Motor neuron (in vitro differentiated cells): ENCODE measurements around the gene LYZL1. TPM values are rescaled to one million over a fixed set of nuclear protein-coding genes. Genes with fewer than 3 reads are reported as not detected.
A peak's percentile ranks its signal among the peaks of the same experiment; 100 is the strongest.
"Not testable (repeated sequence)": the region's sequence is repeated elsewhere in the genome, so short reads cannot be mapped to it uniquely, and the experiment has no call there.

Source experiments
- ATAC-seq, 8 experiments: fragments of 200-7000 bp; cut with Tn5 transposase; replicated peaks in 6 of 8; 2 replicates each; pipeline ENCODE4 v1.8.0; 2021; ENCODE audit warnings: mild to moderate bottlenecking in 8 of 8, moderate library complexity in 8 of 8
- H3K27ac ChIP-seq, 2 donors: fragments of 250-450 bp; sonication (Bioruptor Pico); 2 replicates each; pipeline ENCODE4 v1.9.0; 2021; ENCODE audit warnings: antibody characterized with exemption in 2 of 2, mild to moderate bottlenecking in 2 of 2, moderate library complexity in 1 of 2
- H3K4me1 ChIP-seq, 2 donors: fragments of 250-450 bp; sonication (Bioruptor Pico); replicated peaks in 1 of 2; 2 replicates each; pipeline ENCODE4 v1.6.1; 2021; ENCODE audit warnings: antibody characterized with exemption in 2 of 2, mild to moderate bottlenecking in 2 of 2, moderate library complexity in 1 of 2
- H3K4me3 ChIP-seq, 5 donors: fragments of 250-450 bp; sonication (Bioruptor Pico); 2 replicates each; pipeline ENCODE4 v1.9.0; 2021; ENCODE audit warnings: antibody characterized with exemption in 5 of 5, mild to moderate bottlenecking in 5 of 5, moderate library complexity in 4 of 5
- WGBS, 10 experiments: fragments of 450-650 bp; shearing (Covaris generic); methylation state at CpG; one replicate each; pipeline ENCODE4 v1.0.0; 2022; 5-methylcytosine and 5-hydroxymethylcytosine counted together
- in situ Hi-C, 9 experiments: fragments of 400-800 bp; cut with MboI; loops; one replicate each; pipeline ENCODE4 v1.15.0; 2021; ENCODE audit warnings: low sequenced_read_pairs in 9 of 9, low pct_unique_long_range_greater_than_20kb in 2 of 9; ENCODE audit not compliant: unreplicated experiment in 9 of 9
- total RNA-seq, 8 experiments: library from RNA; unstranded; fragments of 300-600 nt; gene quantifications; 2 replicates each; pipeline versions ENCODE4 v1.2.3 to v1.2.4, GENCODE V29; 2022

Gene LYZL1
- total RNA-seq, 8 experiments from 2014 or later: not detected

GRCh38 chr10:29297678-29298077 lies 8.8 kb downstream of the LYZL1 start:
- Histone ChIP-seq H3K27ac (no peak overlapping the region), H3K4me3 (no peak overlapping the region), H3K4me1 (no peaks in the 10 kb centered on the region)
- in situ Hi-C loops: no loop called here
- no peak for ATAC-seq
- 0 to 45% (median 13%) methylated on average over 1 of the region's 1 CpG; no CpG with 5 or more reads in 3 of the 10 experiments for WGBS, 10 experiments

- H3K4me1 ChIP-seq: peaks cover 0 to 6% of the 10 kb centered on the region in 2 donors
- no peak overlapping the region for H3K27ac ChIP-seq
- in situ Hi-C loops: loop anchor here (10.0 to 25.0 kb wide), 4 partner anchors 67 to 664 kb away; no protein-coding TSS in a partner anchor
- 33 to 100% (median 93%) methylated on average over 1 of the region's 1 CpG; no CpG with 5 or more reads in 4 of the 10 experiments for WGBS, 10 experiments
- no peak for ATAC-seq
- no peak overlapping the region for H3K4me3 ChIP-seq
These were observed 12.6 kb downstream of the LYZL1 start for GRCh38 chr10:29301359-29301910.

GRCh38 chr10:29302499-29302898 lies 13.6 kb downstream of the LYZL1 start:
- WGBS, 10 experiments: 81 to 100% (median 89%) methylated on average over 1 to 9 of the region's 10 CpGs; no CpG with 5 or more reads in 2 of the 10 experiments
- Histone ChIP-seq H3K27ac (no peak overlapping the region), H3K4me1 (peaks cover 0 to 6% of the 10 kb centered on the region in 2 donors), H3K4me3 (no peak overlapping the region)
- in situ Hi-C loops: loop anchor here (10.0 to 25.0 kb wide), 4 partner anchors 68 to 665 kb away; no protein-coding TSS in a partner anchor
- ATAC-seq: no peak

- H3K27ac ChIP-seq: no peak overlapping the region
- WGBS, 10 experiments: 0 to 43% (median 7%) methylated on average over 1 to 6 of the region's 6 CpGs; no CpG with 5 or more reads in 1 of the 10 experiments
- peaks cover 0 to 6% of the 10 kb centered on the region in 2 donors for H3K4me1 ChIP-seq
- H3K4me3 ChIP-seq: no peak overlapping the region
- ATAC-seq: peak; percentile 85 to 97 (median 91)
- in situ Hi-C loops: loop anchor here (10.0 to 25.0 kb wide), 4 partner anchors 70 to 667 kb away; no protein-coding TSS in a partner anchor
These were observed 15.6 kb downstream of the LYZL1 start for GRCh38 chr10:29304264-29304994.

- ATAC-seq: no peak
- no peak overlapping the region for H3K27ac ChIP-seq
- in situ Hi-C loops: loop anchor here (10.0 to 25.0 kb wide), 4 partner anchors 70 to 668 kb away; no protein-coding TSS in a partner anchor
These were observed 16.1 kb downstream of the LYZL1 start for GRCh38 chr10:29304995-29305335.

GRCh38 chr10:29306688-29307087 lies 17.8 kb downstream of the LYZL1 start:
- in situ Hi-C loops: loop anchor here (10.0 to 25.0 kb wide), 4 partner anchors 72 to 669 kb away; no protein-coding TSS in a partner anchor
- WGBS, 10 experiments: 20 to 100% (median 71%) methylated on average over 1 to 2 of the region's 3 CpGs; no CpG with 5 or more reads in 3 of the 10 experiments
- H3K27ac ChIP-seq: no peak overlapping the region
- ATAC-seq: no peak
- peaks cover 0 to 6% of the 10 kb centered on the region in 2 donors for H3K4me1 ChIP-seq
- no peak overlapping the region for H3K4me3 ChIP-seq

More at GRCh38 chr10:29304995-29305335, 16.1 kb downstream of the LYZL1 start:
- H3K4me1 ChIP-seq: peaks cover 0 to 6% of the 10 kb centered on the region in 2 donors
- H3K4me3 ChIP-seq: no peak overlapping the region
- WGBS, 10 experiments: 0 to 100% (median 41%) methylated on average over 1 to 2 of the region's 2 CpGs; no CpG with 5 or more reads in 4 of the 10 experiments

- ATAC-seq, H3K4me3 ChIP-seq, H3K27ac ChIP-seq, H3K4me1 ChIP-seq: not testable (repeated sequence)
- WGBS, 10 experiments: 72 to 100% (median 90%) methylated on average over 2 to 6 of the region's 11 CpGs; no CpG with 5 or more reads in 5 of the 10 experiments
- in situ Hi-C loops: loop anchor here (10.0 to 25.0 kb wide), 4 partner anchors 73 to 671 kb away; no protein-coding TSS in a partner anchor
These were observed 19.3 kb downstream of the LYZL1 start for GRCh38 chr10:29308142-29308541.

- H3K27ac ChIP-seq: no peak overlapping the region
- in situ Hi-C loops: loop anchor here (10.0 to 25.0 kb wide), 4 partner anchors 75 to 672 kb away; no protein-coding TSS in a partner anchor
- WGBS, 10 experiments: 50 to 100% (median 72%) methylated on average over 1 to 3 of the region's 3 CpGs; no CpG with 5 or more reads in 1 of the 10 experiments
- H3K4me3 ChIP-seq: no peak overlapping the region
- peaks cover 0 to 2% of the 10 kb centered on the region in 2 donors for H3K4me1 ChIP-seq
- no peak for ATAC-seq
These were observed 20.6 kb downstream of the LYZL1 start for GRCh38 chr10:29309465-29309864.

- peak in 4 of 8 experiments; percentile 34 to 46 (median 40) for ATAC-seq
- in situ Hi-C loops: loop anchor here in 5 of 9 experiments (25.0 kb wide), 2 partner anchors 648 to 673 kb away; no protein-coding TSS in a partner anchor
- 29 to 100% (median 75%) methylated on average over 1 to 7 of the region's 7 CpGs; no CpG with 5 or more reads in 3 of the 10 experiments for WGBS, 10 experiments
- H3K27ac ChIP-seq, H3K4me1 ChIP-seq, H3K4me3 ChIP-seq: not testable (repeated sequence)
These were observed 21.6 kb downstream of the LYZL1 start for GRCh38 chr10:29310463-29310862.

GRCh38 chr10:29313071-29313470 lies 24.2 kb downstream of the LYZL1 start:
- Histone ChIP-seq H3K27ac (no peak overlapping the region), H3K4me1 (peaks cover 2 to 5% of the 10 kb centered on the region in 2 donors), H3K4me3 (no peak overlapping the region)
- WGBS, 10 experiments: 50 to 100% (median 73%) methylated on average over 1 to 3 of the region's 3 CpGs
- in situ Hi-C loops: loop anchor here in 5 of 9 experiments (25.0 kb wide), 2 partner anchors 651 to 676 kb away; no protein-coding TSS in a partner anchor
- ATAC-seq: no peak

GRCh38 chr10:29314726-29315125 lies 25.9 kb downstream of the LYZL1 start:
- ATAC-seq: no peak
- in situ Hi-C loops: loop anchor here in 5 of 9 experiments (25.0 kb wide), 2 partner anchors 652 to 677 kb away; no protein-coding TSS in a partner anchor
- WGBS, 10 experiments: 67 to 100% (median 80%) methylated on average over 1 to 8 of the region's 8 CpGs; no CpG with 5 or more reads in 1 of the 10 experiments

GRCh38 chr10:29315814-29316213 lies 26.9 kb downstream of the LYZL1 start:
- no peak for ATAC-seq
- Histone ChIP-seq H3K27ac (peak overlapping the region in 1 of 2 donors; percentile 46), H3K4me3 (no peak overlapping the region), H3K4me1 (peaks cover 13 to 15% of the 10 kb centered on the region in 2 donors)
- in situ Hi-C loops: loop anchor here in 5 of 9 experiments (25.0 kb wide), 2 partner anchors 654 to 679 kb away; no protein-coding TSS in a partner anchor
- WGBS, 10 experiments: 83 to 93% (median 90%) methylated on average over 1 to 5 of the region's 5 CpGs; no CpG with 5 or more reads in 3 of the 10 experiments

More at GRCh38 chr10:29314726-29315125, 25.9 kb downstream of the LYZL1 start:
- H3K4me3 ChIP-seq: no peak overlapping the region
- peaks cover 13 to 15% of the 10 kb centered on the region in 2 donors for H3K4me1 ChIP-seq
- no peak overlapping the region for H3K27ac ChIP-seq
